NCI-H510A (cell line): Measurements from ENCODE around the gene CD7.

Experiments
- DNase-seq: peaks from one replicate; lab custom pipeline; 2025; lab: John Stamatoyannopoulos, UW

CD7 gene

GRCh38 chr17:82346342-82347300 is 29.2 kb upstream of the CD7 start:
- DNase-seq, result no peak

- DNase-seq, result no peak
These were observed 28.0 kb upstream of the CD7 start for GRCh38 chr17:82345151-82345976.

DNA sequence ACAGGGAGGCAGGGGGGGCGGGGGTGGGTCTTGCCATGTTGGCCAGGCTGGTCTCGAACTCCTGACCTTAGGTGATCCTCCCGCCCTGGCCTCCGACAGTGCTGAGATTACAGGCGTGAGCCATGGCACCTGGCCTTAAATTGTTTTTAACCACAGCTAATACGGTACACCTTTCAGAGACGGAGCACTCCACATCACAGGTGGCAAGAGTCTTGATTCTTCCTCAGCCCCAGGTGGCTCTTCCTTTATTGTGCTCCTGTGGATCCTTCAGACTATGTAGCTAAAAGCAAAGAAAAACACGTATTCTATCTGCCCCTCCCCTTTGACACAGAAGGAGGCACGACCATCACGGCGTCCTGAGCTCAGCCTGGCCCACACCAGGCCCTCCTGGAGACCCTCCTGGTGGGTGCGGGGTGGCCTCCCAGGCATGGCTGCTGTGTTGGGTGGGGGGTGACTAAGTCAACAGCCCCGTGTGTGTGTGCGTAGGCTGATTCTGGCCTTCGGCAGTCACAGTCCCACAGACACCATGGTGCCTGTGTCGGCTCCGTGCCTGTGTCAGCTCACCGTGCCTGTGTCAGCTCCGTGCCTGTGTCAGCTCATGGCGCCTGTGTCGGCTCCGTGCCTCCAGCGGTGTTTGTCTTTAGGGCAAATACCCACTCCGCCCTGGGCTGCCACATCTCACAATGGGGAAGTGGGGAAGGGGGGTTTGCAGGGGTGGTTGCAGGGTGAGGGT is 26.9 kb upstream of the CD7 start:
- DNase-seq, result no peak

- no peak for DNase-seq
These were observed 26.2 kb upstream of the CD7 start for GRCh38 chr17:82343560-82343959.

DNA sequence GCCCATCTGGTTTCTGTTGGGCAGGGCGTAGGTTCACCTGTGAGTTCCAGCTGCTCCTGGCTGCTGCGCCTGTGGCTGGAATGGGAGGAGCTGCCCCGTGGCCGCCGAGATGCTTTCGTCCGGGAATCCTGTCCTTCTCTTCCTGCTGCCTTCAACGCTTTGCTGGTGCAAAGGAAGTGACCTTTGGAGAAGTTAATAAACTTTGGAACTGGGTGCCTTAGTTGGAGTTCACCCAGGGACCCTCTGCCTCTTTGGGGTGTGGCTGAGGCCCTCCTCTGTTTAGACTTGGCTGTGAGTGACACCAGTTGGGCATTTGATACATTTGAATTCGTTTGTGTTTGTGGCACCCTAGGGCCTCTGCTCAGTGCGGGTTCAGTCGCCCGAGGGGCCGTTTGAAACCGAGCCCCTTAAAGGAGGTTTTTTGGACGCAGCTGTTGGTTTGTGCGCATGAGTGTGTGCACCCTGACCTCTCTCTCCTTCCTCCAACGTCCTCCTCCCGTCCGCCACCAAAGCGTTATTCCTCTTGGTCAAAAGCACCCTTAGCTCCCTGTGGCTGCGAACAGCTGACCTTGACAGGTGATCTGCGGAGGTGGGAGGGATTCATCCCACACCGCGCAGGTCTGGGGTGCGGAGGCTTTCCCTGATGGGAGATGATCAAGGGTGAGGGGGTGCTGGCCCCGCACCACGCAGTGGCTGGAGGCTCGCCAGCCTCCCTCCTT is 25.1 kb upstream of the CD7 start:
- no peak for DNase-seq

DNA sequence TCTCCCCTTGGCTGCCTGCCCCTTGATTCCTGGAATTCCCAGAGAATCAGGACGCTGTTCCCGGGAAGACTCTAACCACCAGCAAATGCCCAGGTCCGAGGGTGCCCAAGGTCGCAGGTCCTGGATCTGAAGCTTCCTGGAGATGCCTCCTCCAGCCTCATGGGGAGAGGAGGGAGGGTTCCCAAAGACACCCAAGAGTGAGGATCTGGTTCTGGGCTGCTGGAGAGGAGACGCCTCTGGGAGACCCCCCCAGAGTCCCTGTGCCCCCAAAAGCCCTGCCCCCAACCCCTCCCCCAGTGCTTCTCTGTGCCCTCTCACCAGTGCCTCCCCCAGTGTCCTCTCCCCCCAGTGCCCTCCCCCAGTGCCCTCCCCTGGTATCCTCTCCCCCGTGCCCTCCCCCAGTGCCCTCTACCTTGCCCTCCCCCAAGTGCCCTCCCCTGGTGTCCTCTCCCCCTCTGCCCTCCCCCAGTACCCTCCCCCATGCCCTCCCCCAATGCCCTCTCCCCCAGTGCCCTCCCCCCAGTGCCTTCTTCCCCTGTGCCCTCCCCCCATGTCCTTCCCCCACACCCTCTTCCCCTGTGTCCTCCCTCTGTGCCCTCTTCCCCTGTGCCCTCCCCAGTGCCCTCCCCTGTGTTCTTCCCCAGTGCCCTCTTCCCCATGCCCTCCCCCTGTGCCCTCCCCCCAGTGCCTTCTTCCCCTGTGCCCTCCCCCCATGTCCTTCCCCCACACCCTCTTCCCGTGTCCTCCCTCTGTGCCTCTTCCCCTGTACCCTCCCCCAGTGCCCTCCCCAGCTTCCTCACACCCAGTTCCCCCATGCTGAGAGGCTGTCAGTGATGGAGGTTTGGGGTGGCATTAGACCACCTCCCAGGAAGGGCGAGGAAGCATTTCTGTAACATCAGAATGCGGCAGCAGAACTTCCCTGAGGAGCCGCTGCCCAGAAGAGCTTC is 22.5 kb upstream of the CD7 start:
- no peak for DNase-seq

DNA sequence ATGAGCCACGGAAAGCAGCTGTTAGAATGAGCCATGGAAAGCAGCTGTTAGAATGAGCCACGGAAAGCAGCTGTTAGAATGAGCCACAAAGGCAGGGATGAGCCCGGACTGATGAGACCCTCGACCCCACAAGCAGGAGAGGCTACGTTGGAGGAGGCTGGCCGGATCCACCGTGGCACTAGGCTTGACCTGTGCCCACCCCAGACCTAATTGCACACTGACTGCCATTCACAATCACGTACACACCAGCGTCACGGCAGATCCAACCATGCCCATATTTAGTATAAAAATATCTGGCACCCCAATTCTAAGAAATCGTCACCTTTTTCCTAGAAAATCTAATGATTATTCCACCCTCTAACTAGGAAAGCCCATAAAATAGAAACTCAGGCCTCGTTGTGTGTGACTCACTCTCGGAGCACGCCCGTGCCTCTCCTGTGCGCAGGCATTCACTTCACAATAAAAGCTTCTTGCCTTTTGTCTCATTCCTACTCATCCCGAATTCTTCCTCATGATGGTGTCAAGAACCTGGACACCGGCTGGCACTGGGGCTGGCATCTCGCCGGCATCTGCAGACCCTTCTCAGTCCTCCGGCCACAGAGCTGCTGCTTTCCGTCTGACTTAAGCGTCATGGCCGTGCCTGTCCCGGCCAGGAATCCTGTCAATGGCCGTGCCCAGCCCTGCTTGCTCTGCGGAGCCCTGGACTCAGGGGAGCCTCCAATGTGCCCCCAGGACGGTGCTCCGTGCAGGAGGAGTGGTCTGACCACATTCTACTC is 21.6 kb upstream of the CD7 start:
- no peak for DNase-seq

DNA sequence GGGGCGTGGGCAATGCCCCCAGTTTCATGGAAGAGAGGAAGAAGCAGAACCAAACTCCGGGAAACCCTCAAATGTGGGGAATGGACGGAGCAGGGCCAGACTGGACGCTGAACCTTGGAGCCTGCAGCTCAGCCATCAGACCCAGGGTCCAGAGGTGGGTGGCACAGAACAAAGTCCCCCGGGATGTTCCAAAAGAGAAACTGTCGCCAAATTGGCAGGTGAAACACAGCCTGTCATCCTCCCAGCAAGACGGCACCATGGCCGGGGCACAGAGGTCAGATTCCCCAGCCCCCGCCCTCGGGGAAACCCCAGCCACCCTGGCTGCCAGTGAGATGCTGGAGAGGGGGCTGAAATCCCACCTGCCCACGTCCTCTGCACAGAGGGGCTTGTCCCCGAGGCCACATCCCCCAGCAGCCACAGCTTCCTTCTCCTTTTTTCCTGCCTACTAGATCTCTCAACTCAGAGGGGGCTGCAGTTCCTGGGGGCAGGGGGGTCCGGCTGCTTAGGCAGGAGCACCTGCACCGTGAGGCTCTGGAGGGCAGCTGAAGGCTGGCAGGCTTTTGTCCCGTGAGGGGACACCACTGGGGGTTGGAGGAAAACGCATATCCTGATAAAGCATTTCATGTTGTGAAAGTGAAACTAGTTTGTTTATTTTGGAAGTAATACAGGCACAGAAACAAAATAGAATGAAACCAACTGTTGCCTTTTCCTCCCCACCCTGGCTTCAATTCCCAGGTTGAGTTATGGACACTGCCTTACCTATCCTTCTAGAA is 17.4 kb upstream of the CD7 start:
- no peak for DNase-seq

GRCh38 chr17:82334204-82334621 is 16.8 kb upstream of the CD7 start:
- no peak for DNase-seq

DNA sequence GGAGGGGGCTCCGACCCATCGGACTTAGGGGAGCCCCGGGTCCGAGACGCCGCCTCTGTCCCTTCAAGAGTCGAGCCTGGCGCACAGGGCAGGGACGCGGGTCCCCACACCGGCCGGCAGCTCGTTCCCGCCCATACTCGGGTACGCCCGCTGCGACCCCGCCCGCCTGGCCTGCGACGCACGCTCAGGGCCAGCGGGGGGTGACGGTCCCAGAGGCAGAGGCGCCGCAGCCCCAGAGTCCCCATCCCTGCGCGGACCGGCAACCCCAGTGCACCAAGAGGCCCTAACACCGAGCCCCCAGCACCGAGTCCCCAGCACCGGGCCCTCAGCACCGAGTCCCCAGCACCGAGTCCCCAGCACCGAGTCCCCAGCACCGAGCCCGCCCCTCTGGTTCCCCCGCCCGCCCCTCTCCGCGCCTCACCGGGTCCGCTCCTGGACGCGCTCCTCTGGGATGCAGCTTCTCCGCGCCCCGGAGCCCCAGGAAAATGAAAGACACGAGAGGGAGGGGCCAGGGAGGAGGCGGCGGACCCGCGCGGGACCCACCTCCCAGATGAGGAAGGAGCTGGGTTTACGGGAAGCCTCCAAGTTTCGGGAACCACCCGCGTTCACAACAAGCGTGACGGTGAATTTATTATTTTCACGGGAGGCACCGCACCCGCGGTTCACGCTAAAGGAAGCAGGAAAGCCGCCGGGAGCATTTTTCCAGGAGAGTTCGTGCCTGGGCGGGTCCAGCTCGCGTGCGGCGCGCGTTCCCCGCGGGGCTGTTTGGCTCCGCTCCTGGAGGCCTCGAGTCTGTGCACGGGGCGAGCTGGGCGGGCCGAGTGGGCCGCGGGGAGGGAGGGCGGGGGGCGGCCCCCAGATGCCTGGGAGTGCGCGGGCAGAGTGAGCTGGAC is 16.1 kb upstream of the CD7 start, which contains the start of gene SECTM1:
SECTM1 (minus strand) TSS at position 488 of the 893 bp plus-strand sequence. CDS start 6,526 bp downstream, outside the sequence.
- no peak for DNase-seq

DNA sequence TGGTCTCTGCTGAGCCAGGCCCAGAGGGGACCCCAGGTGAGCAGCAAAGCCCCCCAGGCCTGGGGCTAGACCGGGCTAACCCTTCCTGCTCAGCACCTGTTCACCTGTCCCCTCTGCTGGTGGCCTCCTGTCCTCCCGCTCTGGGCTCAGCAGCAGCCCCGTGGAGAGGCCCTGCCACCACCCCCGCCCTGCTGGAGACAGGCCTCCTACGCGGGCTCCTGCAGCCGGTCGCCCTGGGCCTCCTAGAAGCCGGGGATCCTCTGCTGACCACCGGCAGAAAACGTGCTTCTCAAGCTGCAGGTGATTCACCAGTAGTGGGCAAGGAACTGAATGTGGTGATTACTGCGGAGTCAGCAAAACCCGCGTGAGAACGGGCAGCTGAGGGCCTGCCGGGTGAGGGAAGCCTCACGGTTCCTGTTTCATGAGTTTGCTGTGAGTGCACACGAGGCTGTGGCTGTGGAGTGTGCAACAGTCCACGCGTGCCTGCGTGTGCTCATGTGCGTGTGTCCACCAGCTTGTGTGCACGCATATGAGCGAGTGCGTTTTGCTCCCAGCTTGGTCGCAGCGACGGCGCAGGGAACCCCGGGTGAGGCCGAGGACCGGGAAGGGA is 15.4 kb upstream of the CD7 start:
- no peak for DNase-seq

GRCh38 chr17:82331345-82331939 is 14.0 kb upstream of the CD7 start:
- no peak for DNase-seq

- peak; percentile 89 for DNase-seq
These were observed 13.2 kb upstream of the CD7 start for GRCh38 chr17:82330322-82331239.

GRCh38 chr17:82329683-82330321 is 12.4 kb upstream of the CD7 start:
- DNase-seq, result no peak

DNA sequence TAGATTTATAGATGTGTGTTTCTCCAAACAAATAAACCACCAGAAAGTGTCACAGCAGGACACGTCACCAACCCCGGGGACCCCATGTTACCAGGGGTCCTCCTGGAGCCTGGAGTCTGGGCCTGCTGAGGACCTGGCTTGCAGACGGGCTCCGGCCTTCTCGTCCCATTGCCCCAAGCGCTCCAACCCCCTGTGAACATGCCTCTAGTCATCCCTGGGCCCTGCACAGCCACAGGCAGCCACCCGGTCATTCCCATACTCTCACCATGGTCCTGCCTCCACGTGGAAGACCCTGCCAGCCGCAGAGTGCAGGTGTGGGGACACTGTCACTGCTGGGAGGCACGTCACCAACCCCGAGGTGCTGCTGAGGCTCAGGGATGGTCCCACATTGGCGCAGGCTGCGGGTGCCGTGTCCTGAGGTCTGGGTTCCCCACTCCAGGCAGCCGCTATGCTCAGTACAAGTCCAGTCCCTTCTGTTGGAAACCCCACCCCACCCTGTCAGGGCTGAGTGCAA is 11.6 kb upstream of the CD7 start:
- DNase-seq, result no peak
